GM19099 (cell line): ENCODE data around the gene MICAL2.

Experiments
- POLR2A ChIP-seq: IDR thresholded peaks from 3 replicates; pipeline ENCODE4 v1.6.1; 2011; ENCODE audit warnings: low read depth; ENCODE audit not compliant: insufficient read length; ENCODE audit errors: extremely low read depth

The MICAL2 gene

DNA sequence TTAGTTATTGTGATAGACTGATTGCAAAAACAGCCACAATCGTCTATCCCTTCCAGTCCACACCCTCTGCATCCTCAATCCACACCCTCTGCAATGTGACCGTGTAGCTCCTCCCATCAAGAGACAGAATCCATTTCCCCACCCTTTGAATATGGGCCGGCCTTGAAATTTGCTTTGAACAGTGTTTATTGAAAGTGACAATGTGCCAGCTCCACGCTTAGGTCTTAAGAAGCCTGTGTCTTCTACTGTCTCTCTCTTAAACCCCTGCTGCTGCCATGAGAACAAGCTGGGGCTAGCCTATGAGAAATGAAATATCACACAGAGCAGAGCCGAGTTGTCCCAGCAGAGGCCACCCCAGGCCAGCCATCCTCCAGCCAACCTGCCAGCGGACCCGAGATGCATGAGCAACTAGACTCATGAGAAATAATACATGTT lies 22.3 kb upstream of the MICAL2 start:
- no peak for TF ChIP-seq POLR2A

DNA sequence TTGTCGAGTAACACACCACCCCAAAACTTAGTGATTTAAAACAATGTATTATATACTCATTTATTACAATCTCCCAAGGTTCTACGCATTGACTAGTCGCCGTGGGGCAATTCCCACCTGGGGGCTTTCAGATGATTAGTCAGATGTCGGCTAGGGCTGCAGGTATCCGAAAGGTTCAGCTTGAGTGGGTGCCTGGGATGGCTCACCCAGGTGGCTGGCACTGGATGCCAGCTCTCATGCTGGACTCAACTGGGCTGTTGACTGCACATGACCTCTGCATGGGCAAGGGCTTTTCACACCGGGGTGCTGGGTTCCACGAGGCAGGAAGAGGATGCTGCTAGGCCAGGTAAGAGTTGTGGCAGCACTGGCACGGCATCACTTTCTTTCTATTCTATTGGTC lies 21.9 kb upstream of the MICAL2 start:
- TF ChIP-seq POLR2A, result no peak

DNA sequence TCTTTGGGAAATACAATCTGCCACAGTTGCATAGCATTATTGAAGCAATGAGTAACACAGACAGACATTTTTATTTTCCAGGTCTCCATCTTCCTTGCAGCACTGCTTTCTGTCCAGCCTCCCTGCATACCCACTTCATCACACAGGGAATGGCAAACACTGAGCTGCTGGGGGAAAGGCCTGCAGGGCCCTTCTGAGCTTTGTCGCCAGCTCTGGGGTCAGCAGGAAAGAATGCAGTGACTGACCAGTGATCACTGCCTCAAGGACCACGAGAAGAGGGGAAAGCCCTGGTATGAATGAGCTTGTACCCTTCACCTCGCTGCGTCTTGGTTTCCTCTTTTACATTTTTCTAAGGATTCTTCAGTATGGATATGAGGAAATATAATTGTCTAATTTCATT lies 21.3 kb upstream of the MICAL2 start:
- no peak for TF ChIP-seq POLR2A

DNA sequence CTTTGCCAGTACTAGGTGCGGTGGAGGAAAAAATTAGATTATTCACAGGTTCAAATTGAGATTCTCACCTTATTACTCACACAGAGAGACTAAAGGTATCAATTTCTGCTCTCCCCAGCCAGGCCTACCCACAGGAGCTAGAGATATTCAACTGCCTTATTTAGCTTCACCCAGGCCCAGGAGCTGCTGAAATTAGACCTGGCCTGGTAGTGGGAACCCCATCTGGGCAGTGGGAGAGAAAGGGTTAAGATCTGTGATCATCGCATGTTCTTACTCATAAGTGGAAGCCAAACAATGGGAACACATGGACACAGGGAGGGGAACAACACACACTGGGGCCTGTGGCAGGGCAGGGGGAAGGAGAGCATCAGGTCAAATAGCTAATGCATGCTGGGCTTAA lies 20.9 kb upstream of the MICAL2 start:
- no peak for TF ChIP-seq POLR2A

DNA sequence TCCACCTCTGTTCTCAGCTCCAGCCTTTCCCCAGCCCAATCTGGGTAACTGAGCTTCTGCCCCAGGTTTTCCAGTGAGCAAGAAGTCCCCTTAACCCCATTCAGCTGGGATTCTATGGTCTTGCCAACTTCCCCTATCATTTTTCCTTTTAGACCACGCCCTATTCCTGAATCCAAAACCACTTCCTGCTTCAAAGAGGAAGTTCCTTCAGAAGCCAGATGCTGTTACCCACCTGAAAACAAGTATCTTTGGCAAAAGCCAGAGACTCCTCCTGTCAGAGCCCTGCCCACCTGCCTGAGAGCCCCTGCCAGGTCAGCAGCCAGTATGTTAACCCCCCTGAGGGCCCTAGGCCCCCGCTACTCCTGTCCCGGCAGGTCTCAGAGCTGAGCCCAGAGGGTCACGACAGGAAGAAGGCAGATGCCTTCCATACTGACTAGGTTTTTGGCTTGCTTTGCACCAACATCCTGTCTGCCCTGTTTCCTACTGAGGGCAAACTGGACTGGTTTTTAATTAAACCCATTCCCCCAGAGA lies 20.3 kb upstream of the MICAL2 start:
- no peak for TF ChIP-seq POLR2A

DNA sequence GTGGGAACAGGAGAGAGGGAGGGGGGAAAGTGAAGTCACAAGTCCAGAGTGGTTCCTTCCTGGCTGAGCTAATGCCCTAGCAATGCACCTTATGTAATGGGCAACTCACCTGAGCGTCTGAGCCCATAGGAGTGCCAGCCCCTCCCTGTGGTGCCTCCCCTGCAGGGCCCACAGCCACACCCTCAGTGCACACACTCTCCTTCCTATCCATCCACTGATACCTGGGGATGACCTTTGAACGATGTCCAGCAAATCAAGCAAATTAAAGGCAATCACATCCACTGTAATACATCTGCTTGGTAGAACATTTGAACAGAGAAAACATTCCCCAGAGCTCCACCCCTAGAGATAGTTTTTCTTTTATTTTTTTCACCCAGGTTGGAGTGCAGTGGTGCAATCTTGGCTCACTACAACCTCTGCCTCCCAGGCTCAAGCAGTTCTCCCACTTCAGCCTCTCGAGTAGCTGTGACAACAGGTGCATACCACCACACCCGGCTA lies 19.6 kb upstream of the MICAL2 start:
- TF ChIP-seq POLR2A, result no peak

DNA sequence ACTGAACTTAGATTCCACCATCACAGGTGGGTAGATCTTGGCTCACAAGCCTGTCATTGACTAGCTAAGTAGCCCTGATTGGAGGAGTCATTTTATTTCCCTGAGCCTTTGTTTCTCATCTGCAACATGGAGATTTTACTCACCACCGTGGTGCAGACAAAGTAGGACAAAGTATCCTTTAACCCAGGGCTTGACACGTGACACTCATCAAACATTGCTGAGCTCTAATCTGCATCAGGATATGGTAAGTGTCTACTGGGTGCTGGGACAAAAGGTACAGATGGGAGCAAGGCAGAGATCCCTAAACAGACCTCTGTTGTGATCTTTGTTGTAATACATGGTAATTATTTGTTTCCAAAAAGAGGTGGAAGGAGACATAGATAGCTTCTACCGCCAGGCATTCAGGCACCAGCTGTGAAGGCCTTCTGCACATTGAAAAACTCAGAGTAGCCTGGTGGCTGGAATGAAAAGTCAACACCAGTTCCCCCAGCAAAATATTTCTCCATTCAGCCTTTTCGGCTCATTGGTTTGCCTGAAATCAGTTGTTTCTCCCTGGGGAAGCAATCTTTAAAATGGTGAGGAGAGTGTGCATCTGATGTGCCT lies 18.3 kb upstream of the MICAL2 start:
- TF ChIP-seq POLR2A, result no peak

DNA sequence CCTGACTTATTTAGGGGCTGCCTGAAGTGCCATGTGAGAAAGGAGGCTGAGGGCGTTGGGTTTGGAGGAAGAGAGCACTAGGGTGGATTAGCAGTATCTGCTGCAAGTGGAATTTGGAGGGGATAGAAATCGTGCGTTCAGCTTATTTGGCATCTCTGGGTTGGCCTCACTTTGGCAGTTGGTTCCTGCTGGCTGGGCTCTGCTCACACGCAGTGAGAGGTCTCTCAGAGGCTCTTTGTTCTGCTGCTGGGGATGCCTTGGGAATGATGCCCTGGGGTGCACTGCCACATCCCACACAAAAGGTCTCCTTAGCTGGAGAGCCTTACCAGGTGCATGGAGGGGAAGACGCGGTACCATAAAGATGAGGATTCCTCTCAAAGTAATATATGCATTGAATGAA lies 17.7 kb upstream of the MICAL2 start:
- TF ChIP-seq POLR2A, result no peak

DNA sequence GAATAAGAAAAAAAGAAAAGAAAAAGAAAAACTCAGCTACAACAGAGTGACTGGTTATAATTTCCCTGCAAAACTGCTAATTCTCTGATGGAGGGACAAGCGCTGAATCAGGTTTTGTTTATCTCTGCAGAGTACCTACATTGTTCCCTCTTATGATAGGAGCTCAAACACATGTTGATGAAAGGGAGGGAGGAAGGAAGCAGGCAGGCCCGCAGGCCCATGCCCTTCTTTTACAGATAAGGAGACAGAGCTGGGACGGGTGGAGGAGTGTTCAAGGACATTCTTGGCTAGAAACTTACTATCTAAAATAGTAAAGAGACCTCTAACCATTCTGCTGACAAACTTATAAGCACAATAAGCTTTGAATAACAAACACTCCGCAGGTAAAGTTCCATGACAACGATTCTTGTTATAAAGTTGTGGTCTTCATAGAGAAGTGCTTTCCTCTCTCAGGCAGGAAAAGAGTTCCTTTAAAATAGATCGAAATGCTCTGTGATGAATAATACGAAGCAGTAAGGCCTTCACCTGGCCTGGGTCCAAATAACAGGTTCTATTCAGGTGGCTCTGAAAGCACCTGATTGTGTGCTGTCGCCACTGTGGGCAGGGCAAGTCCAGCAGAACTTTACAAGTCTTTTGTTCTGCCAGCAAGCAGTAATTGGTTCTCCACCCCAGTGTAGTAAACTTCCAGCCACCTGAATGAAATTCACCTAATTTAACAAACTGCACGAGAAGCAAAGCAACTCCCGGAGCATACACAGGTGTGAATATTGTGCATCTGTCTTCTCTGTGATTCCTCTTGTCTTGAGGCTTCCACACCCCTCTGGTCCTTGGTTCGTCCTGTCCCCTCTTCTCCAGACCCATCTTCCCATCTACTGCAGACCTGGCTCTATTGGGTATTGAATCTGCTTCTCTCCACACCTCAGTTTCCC lies 15.3 kb upstream of the MICAL2 start:
- TF ChIP-seq POLR2A, result no peak

DNA sequence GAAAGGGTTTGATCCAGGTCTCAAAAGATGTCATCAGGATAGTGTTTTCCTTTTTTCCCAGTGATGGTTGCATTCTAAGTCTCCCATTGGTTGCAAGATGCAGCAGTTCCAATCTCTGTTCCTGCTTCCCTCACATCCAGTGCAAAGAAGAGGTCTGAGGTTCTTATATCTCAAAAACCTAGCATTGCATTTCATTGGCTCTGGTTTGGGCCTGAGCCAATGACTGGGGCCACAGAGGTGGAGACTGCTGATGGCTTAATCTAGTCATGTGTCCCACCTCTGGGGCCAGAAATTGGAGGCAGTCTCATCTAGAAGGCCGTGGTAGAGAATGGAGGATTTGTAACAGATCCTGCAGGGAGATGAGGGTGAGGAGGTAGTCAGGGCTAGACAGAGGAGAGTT lies 13.2 kb upstream of the MICAL2 start:
- TF ChIP-seq POLR2A, result no peak

DNA sequence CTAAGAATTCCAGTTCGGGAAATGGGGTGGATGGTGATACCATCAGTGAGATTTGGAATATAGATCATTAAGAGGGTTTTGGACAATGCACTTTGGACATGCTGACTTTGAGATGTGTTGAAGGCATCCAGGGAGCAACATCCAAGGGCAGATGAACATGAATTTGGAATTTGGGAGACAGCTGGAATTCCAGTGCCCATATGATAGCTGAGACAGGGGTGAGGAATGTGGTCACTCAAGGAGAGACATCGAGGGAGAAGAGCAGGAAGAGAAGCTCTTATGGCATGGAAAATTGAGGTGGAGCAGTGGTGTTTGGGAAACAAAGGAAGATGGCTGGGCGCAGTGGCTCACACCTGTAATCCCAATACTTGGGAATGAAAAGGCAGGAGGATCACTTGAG lies 11.8 kb upstream of the MICAL2 start:
- no peak for TF ChIP-seq POLR2A

DNA sequence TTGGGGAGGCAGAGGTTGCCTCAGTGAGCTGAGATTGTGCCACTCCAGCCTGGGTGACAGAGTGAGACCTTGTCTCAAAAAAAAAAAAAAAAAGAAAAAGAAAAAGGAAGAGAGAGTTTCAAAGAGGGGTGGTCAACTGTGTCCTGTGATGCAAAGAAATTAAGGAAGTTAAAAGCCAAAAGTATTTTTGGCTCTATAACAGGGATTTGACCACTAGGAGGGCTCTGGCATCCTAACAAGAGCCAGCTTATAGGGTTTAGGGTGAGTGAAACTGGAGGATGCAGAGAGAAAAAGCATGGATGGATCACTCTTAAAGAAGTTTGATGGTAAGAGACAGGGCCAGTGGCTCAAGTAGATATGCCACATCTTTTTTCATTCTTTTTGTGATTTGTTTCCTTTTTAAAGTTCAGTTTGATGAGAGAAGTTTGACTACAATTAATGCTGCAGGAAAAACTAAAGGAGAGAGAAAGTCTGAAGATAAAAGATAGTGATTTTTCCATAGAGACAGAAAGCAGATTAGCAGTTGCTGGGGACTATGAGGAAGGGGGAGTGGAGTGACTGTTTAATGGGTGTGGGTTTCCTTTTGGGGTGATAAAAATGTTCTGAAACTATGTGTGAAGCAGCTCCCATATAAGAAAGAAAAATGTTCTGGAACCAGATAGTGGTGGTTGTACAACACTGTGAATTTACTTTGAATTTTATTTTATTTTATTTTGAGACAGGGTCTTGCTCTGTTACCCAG lies 11.1 kb upstream of the MICAL2 start:
- no peak for TF ChIP-seq POLR2A

DNA sequence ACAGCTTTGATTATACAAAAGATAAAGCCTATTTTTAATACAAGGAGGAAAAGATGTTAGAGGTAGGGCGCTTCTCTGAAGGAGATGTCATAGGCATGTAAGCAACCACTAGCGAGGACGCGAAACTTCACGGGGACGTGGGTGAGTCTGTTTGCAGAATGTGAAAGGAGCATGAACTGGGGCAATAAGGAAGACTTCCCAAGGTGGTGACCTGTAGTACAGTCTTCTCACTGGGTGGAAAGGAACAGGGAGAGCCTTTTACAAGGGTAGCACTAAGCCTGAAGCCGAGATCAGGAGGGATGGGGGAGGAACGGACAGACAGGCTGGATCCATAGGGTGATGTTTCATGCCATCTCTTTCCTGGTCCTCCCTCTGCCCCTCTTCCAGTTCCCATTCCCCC lies 10.0 kb upstream of the MICAL2 start:
- TF ChIP-seq POLR2A, result no peak

DNA sequence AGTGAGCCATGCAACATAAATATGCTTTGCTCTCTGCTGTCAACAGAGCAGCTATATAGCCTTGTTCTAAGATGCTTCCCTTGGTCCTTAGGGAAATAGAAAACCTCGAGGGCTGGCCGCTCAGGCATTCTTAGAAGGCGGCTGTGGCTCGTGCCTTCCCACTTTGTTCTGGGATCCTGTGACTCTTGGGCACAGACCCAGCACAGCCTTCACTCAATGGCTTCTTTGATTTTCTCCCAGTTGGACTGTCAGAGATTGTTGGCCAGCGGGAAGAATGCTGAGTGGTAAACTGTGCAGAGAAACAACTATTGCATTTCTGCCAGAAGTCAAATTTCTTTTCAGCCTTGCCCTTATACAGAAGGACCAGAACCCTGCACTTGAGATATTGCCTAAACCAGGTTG lies 9.5 kb upstream of the MICAL2 start:
- no peak for TF ChIP-seq POLR2A

DNA sequence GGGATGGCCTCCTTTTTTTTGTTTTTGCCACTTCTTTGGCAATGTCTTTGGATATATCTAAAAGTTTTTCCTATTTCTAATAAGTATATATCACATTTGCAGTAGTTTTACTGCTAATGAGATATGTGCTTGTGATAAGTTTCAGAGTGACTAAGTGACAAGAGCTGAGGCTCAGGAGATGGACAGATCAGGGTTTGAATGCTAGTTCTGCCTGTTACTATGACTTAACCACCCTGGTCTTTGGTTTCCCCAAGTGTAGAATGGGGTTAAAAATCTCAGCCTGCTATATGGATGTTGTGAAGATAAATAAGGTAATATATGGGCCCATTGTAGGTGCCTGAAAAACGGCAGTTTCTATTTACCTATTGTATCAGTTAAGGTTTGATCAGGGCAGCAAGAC lies 9.1 kb upstream of the MICAL2 start:
- no peak for TF ChIP-seq POLR2A

DNA sequence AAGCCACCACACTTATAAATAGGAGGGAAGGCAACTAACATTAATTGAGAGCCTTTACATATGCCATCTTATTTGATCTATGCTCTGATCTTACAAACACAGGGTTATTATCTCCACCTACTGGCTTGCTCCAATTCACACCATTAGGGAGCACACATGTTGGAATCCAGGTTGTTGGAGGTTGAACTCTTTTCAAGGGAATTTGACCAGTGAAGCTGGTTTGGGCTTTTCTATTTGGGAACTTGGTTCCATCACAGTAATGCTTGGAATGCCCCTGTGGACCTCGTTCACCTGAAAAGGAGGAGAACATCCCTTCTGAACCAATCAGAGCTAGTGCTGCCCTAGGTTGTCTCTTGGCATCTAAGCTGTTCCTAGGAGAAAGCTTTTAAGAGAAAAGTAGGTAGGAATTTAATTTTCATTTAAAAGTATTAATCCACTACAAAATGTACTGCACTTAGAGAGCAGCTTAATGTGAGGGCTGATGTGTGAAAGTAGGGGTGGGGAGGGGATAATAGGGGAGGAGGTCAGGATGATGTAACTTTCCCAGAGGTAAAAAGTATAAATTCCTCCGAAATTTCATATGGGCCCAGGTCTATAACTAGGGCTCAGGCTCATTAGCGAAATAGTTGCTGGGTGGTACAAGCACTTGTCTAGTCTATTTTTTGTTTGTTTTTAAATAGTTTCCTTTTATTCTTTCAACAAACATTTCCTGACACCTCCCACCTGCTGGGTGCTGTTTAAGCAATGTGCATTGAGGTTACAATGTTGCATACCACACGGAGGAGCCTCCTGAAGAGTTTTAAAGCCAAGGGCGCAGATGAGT lies 7.6 kb upstream of the MICAL2 start:
- TF ChIP-seq POLR2A, result no peak
